H54 (cell line): ENCODE data around the gene ZNF138.

Experiments used
- DNase-seq: peaks from one replicate; pipeline ENCODE4 v3.0.0; 2011; ENCODE audit warnings: low spot score, mixed read lengths; ENCODE audit not compliant: insufficient read length
- FAIRE-seq: peaks from 3 replicates; lab custom pipeline; 2011; peaks lifted over from hg19 to GRCh38; lab: Jason Lieb, UNC
- POLR2A ChIP-seq: IDR thresholded peaks from 2 replicates; pipeline ENCODE4 v1.6.1; 2011; ENCODE audit warnings: low read depth, mild to moderate bottlenecking, low read length

ZNF138 gene

GRCh38 chr7:64875658-64876406 lies 81.6 kb downstream of the ZNF138 start:
- FAIRE-seq, result no peak
- TF ChIP-seq POLR2A, result no peak
- DNase-seq, result no peak

- no peak for TF ChIP-seq POLR2A
- no peak for DNase-seq
- FAIRE-seq, result no peak
Measured at GRCh38 chr7:64876792-64877713, 82.8 kb downstream of the ZNF138 start.

- DNase-seq, result no peak
- no peak for FAIRE-seq
- no peak for TF ChIP-seq POLR2A
Measured at GRCh38 chr7:64877714-64878610, 83.7 kb downstream of the ZNF138 start.

GRCh38 chr7:64878684-64879083 lies 84.5 kb downstream of the ZNF138 start:
- FAIRE-seq, result no peak

GRCh38 chr7:64879086-64879730 lies 85.0 kb downstream of the ZNF138 start:
- FAIRE-seq (no peak), DNase-seq (no peak)
- TF ChIP-seq POLR2A, result no peak

More at GRCh38 chr7:64878684-64879083, 84.5 kb downstream of the ZNF138 start:
- TF ChIP-seq POLR2A, result no peak
- DNase-seq, result no peak

- no peak for FAIRE-seq
- no peak for DNase-seq
Measured at GRCh38 chr7:64879800-64880199, 85.6 kb downstream of the ZNF138 start.

GRCh38 chr7:64880322-64881297 lies 86.4 kb downstream of the ZNF138 start:
- FAIRE-seq (no peak), DNase-seq (no peak)
- TF ChIP-seq POLR2A, result no peak

More at GRCh38 chr7:64879800-64880199, 85.6 kb downstream of the ZNF138 start:
- no peak for TF ChIP-seq POLR2A

- DNase-seq (no peak), FAIRE-seq (no peak)
- TF ChIP-seq POLR2A, result no peak
Measured at GRCh38 chr7:64881461-64882287, 87.4 kb downstream of the ZNF138 start.

- no peak for FAIRE-seq
- TF ChIP-seq POLR2A, result no peak
- no peak for DNase-seq
Measured at GRCh38 chr7:64882341-64883112, 88.3 kb downstream of the ZNF138 start.
